ENCODE data around the gene FGFBP2.

Gene FGFBP2

DNA sequence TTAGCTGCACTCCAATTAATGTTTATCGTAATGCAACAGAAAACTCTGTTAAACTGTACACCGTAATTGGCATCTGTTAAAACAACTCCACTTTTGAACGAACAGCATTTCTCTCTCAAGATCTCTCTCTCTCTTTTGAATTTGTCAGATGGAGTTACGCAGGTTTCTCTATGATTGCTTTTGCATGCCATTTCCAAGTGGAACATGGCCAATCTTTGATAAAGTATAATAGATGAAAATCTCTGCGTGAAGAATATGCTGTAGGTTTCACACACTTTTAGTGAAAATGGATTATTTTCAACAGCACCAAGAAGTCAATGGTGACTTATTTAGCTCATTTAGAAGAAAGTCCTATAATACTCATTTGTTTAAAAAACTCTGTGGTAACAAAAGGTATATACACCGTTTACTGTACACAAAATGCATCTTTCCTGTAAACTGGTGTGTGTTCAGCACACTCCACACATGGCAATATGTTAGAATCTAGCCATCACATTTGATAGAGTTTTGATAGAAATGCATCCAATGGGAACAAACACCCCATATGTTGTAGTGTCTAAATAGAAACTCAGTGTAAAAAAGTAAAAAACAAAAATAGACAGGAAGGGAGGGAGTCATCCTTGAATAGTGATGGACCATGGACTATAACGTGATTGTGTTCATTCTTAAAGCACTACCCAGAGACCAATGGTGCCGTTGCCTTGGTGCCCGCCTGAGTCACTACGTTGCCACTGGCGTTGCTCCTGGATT lies 5.8 kb upstream of the FGFBP2 start:
- DNase-seq (ENCODE audit: extremely low read depth in 1 of 2, low read depth in 1 of 2) = no peak

DNA sequence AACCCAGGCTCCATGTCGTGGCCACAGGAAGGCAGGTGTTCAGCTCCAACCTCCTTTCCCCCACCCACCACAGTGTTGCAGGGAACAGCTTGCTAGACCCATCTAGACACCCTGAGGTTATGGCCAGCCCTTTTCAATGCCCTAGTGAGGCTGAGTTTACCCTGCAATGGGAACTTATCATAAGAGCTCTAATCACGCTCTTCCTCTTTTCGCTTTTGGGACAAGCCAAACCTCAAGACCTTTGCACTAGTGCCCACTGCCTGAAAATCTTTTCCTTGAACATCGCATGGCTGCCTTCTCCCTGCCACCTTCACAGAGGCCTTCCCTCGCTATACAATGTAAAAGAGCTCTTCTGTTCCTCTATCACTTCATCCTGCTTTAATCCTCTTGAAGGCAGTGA lies 2.4 kb upstream of the FGFBP2 start:
- no peak for DNase-seq (ENCODE audit: extremely low read depth in 1 of 2, low read depth in 1 of 2)

DNA sequence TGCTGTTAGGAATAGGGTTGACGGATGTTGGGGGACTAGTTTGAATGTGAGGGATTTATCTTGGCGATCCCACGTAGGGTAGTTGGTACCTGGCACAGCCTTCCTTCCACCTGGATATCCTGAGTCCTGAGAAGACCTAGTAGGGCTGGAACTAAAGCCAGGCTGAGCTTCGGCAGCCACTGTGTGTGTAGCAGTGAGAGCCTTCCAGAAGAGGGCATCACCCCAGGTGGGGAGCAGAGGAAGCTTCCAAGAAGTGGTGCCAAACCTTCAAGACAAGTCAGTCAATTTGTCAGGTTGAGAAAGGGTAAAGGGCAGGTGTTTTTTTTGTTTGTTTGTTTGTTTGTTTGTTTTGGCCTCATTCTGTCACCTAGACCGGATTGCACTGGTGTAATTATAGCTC lies 1.2 kb upstream of the FGFBP2 start:
- DNase-seq (ENCODE audit: extremely low read depth in 1 of 2, low read depth in 1 of 2) = no peak

DNA sequence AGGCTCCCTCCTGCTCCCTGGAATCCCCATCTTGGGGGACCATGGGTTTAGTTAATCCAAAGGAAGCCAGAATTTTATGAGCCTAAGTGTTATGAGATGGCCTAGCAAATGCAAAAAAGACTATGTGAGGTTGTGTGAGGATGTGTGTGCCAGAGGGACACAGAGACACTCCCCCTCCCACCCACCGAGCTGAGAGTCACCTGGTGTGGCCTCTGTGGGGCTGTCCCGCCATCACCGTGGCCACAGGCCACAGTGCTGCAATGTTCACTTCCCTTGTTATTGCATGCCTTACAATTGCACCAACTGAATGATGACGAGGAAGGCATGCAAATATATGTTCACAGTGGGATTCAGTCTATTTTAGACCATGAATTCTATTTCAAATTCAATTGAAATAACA lies 601 bp upstream of the FGFBP2 start:
- no peak for DNase-seq (ENCODE audit: extremely low read depth in 1 of 2, low read depth in 1 of 2)

DNA sequence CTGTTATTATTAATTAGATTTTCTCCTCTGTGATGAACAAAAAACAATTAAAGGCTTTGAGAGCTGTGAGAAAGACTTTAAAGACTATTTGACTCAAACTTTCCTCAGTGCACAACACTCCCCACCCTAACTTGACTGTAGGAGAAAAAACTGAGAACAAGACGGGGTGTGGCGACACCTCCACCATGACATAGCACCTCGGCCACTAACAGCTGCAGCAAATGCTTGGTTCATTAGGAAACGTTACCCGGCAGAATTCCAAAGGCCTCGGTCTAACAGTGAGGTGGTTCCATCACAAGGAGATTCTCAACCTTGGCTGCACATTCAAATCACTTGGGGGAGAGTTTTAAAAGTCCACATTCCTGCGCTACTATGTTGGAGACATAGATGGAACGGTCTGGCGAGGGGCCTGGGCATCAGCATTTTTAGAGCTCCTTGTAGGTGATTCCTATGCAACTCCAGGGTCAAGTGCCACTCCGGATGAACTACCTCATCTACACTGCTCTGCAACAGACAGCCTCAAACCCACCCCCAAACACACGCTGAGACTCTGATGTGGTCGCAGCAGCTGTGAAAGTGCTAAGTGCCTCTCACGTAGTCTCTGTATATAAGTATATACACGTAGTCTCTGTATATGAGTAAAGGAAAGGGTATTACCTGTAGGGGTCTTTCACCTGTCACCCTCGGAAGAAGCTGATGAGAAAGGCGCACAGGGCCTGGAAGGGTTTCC lies 1.0 kb downstream of the FGFBP2 start:
- DNase-seq (ENCODE audit: extremely low read depth in 1 of 2, low read depth in 1 of 2) = no peak

DNA sequence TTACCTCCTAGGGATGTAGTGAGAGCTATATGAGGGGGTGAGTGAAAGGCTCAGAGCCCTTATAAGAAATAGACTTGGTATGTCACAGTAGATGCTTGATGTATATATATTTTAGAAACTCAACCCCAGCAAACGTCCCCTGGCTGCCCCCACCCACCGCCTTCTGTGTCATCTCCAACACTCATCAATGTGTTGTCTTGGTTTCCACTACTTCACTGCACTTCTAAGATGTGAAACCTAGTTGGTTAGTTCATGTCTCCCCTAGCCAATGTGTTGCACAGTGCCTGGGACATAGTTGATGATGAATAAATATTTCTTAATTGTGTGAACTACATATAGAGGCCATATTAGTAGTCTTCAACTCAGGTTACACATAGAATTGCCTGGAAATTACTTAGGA lies 4.4 kb downstream of the FGFBP2 start:
- no peak for DNase-seq (ENCODE audit: extremely low read depth in 1 of 2, low read depth in 1 of 2)

DNA sequence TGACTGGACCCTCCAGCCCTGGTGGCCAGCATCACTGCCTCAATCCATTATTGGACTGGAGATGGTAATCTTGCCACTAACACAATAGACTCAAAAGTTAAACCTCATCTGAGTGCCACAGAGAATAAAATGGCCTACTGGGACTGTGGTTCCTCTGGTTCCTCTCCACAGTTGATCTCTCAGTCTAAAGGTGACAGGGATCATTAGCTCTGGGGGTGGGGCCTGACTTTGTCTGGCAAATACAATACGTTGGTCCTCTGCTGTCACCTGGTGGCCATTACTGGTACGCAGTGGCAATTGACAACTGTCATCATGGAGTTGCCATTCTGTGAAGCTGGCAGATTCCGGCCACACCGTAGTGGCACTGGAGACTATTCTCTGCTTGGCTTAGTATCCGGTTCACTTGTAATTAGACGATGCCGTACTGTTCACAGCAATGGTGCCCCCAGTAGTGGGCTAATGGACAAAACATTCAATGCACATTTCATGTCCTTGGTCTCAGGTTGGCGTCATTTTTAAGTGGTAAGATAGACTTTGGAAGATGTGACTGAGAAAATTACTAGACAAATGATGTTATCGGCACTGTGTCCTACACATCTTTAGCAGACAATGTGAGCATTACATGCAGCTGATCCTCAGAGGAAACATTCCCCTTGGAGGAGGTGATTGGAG lies 6.7 kb downstream of the FGFBP2 start:
- DNase-seq (ENCODE audit: extremely low read depth in 1 of 2, low read depth in 1 of 2) = peak; percentile 48 to 54

DNA sequence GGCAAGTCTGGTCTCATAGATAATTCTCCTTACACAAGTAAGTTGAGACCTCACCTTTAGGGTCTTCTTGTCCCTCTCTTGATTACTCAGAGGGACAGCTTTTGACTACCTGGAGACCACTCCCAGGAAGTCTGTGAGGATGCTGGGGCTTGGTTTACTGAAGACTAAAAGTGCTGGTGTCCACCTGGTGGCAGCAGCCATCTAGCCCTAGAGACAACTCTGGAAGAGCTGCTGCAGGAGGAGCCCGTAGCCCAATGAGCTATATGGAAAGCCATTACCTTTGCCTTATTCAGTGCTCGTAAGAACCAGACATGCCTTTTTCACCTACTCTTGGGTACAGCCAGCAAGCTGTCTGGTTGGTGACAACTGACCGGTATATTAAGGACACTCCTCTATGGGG lies 7.3 kb downstream of the FGFBP2 start:
- DNase-seq (ENCODE audit: extremely low read depth in 1 of 2, low read depth in 1 of 2) = no peak

DNA sequence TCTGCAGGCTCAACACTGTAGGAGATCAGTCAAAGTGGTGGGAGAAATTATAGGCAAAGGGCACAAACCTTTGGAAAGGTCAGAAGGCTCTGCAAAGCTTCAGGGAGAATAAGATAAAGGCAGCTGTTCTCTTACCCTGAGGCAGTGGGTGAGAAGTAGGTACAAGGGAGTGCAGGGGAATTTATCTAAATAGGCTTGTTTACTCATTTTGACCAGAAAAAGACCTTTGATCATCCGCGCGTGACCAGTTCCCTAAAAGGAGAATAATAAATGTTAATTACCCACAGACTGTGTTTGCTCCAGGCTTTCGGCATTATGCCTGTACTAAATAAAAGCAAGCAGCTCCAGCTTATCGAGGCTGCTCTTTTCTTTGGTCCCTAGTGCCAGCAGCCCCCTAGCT lies 9.3 kb downstream of the FGFBP2 start:
- DNase-seq (ENCODE audit: extremely low read depth in 1 of 2, low read depth in 1 of 2) = no peak

DNA sequence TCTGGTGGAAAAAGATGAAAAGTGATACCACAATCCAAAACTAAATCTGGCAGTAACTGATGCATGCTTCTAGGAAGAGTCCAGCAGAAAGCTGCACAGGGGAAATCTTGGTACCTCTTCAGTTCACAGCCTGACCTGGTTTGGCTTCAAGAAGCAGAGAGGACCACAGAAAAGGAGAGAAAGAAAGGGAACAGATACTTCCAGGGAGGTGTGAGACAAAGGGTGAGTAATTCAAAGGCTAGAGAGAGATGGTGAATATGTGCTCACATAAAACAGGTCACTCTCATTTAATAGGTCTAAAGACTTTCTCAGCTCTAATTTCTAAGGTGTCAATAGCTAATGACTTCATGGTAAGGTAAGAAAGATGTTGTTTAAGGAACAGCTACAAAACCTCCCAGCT lies 11.2 kb downstream of the FGFBP2 start:
- DNase-seq (ENCODE audit: extremely low read depth in 1 of 2, low read depth in 1 of 2) = no peak

DNA sequence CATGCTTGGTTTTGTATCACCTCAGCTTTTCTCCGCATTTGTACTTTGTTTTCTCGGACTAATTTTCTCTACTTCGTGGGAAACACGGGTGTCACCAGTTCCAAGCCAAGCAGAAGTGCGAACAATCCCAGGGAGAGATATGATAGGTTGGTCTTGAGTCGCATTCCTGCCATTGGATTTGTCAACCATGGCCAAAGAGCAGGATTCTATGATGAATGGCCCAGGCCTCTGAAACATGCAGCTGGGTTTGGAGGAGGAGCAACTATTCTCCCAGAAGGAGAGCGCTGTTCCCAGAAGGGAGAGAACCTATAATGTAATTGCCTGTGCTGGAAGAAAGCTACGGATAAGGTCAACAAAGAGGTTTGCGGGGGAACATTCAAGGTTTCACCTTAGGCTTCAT lies 14.1 kb downstream of the FGFBP2 start:
- DNase-seq (ENCODE audit: extremely low read depth in 1 of 2, low read depth in 1 of 2) = no peak

DNA sequence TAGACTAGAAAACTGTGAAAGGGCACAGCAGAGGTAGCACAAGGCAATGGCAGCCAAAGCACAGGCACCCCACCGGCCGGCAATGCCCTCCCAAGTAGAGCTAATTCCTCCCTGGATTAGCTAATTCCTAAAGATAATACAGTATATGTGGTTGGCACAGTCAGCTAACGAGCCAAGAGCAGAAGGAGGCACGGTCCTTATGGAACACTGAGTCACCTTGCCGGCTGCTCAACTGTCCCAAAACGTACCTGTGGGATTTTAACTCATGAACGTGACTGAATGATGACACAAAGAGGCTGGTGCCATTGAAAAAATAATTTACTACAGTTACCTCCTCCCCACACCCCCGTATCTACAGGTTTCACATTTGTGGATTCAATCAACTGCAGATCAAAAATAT lies 15.3 kb downstream of the FGFBP2 start:
- no peak for DNase-seq (ENCODE audit: extremely low read depth in 1 of 2, low read depth in 1 of 2)

DNA sequence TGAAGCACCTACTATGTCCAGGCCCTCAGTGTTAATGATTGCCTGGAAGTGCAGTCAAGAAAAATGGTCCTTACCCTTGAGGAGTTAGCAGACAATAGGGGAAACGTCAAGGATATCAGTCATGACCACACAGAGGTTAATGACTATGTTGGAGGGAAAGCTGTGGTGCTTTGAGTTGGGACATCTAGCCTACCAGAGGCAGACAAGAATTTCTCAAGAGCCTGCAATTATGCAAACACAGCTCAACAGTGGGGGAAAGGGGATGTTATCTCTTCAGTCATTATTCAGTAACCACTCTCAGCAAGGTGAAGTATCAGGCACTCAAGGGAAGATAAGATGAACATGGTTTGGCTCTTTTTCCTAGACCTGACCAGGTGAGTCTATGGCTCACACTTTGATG lies 17.5 kb downstream of the FGFBP2 start:
- no peak for DNase-seq (ENCODE audit: extremely low read depth in 1 of 2, low read depth in 1 of 2)

DNA sequence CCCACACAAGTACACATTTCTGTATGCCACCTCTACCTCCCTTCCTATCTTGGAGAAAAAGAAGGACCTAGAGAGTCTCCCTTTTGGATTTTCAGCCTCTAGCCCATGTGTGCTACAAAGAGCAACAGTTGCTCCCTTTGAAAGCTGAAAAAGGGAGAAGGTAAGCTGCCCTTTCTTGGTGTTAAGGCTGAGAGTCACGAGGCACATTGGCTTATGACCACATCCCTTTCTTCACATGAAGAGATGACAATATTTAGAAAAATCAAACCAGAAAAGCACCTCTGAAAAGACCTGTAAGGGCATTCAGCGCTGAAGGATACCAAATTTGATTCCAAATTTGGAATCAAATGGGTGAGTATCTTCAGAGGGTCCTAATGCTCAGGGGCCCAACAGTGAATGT lies 18.1 kb downstream of the FGFBP2 start:
- DNase-seq (ENCODE audit: extremely low read depth in 1 of 2, low read depth in 1 of 2) = no peak

DNA sequence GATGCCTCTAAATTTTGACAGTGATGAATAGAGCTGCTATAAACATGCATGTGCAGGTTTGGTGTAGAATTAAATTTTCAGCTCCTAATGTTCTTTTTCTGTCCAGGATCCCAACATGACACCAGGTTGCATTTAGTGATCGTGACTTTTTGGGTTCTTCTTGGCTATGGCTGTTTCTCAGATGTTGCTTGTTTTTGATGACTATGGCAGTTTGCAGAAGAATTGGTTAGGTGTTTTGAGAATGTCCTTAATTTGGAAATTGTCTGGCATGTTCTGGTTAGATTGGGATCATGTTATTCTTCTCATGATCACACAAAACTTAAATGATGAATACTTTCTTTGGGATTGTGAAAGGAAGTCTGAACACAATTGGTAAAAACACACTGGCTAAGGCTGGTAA lies 20.7 kb downstream of the FGFBP2 start:
- no peak for DNase-seq (ENCODE audit: extremely low read depth in 1 of 2, low read depth in 1 of 2)

DNA sequence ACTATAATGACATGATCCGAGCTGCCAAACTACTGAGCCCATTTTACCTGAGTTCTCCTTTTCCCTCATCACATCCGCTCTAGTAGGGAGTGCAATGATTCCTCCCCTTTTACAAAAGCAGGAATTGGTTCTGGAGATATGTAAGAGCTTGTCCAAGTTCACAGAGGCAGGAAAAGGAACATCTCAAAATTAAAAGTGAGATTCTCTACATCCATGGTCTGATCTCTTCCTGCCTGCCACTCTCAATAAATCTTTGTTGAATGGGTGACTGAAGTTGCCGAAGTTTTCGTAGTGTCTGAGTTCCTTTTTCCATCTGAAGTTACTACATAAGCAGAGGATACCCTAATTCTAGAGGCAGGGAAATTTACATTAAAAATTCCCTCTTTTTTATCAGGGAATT lies 24.3 kb downstream of the FGFBP2 start, which contains the start of gene FGFBP1:
Gene FGFBP1 (minus strand): TSS at position 101 of the 400 bp plus-strand sequence. CDS start 2,108 bp downstream, outside the sequence.
- DNase-seq (ENCODE audit: extremely low read depth in 1 of 2, low read depth in 1 of 2) = no peak

DNA sequence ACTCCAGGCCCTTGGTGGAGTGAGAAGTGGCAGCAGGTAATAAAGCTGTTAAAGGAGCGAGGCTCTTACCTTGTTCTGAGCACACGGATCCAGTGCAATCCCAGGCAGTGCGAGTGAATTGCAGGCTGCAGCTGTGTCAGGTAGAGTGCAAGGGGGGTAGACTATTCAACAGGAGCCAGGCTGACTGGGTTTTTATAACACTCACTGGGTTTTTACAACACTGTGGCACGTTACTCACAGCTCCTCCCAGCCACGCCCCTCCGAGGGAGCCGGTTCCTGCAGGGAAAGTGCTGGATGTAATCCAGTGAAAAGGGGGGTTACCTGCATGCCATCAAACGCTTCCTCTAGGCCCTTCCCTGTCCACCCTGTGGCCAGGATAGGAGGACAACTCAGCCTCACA lies 24.8 kb downstream of the FGFBP2 start:
- no peak for DNase-seq (ENCODE audit: extremely low read depth in 1 of 2, low read depth in 1 of 2)

DNA sequence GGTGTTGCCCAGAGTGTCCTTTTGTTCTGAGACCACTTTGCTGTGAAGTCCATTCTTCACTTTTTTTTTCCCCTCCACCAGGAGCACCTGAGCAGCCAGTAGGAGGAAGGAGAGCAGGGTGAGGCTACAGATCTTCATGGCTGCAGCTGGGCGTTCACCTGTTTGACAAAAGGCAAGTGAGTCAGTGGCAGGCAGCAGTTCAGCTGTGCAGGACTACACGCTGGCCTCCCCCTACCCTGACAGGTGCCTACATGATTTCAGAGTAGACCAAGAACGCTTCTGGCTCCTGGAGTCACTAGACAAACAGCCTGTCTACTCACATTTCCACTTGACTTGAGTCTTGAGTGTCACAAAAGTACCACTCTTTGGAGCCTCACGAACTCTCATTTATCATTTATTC lies 26.5 kb downstream of the FGFBP2 start:
- no peak for DNase-seq (ENCODE audit: extremely low read depth in 1 of 2, low read depth in 1 of 2)

DNA sequence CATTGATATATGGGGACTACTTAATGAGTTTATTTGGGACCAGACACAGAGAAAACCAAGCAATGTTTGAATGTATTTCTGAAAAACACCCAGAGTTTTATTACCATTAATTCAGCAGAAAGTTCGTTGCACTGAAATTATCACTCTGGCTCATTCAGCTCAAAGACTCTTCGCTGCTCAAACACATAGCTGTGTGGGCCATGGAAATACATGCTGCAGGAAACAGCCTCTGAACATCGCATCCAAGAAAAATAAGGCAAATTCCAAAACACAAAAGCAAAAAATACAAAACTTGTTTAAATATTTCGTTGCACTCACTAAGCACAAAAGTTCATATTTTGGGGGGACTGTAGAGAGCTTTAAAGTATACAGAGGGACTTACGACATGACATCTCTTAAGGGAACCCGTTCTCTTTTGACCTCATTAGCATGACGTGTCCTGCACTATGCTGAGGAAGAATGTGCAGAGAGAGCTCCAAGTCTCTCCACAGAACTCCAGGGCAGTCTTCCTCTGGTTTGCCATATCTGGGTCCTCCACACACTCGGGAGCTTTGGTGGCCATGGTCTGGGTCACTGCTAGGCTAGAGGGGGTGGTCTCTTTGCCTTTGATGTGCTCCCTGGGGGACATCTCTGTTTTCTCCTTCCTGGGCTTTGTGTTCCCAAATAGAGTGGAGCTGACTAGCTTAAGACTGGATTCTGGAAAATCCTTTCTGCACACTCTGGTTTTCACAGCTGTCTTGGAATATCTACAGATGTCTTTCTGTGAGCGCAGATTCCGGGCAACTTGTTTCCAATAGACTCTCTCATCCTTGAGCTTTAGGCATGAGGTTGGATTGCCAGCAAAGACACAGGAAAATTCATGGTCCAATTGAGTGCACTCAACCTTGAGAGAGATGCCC lies 27.2 kb downstream of the FGFBP2 start:
- no peak for DNase-seq (ENCODE audit: extremely low read depth in 1 of 2, low read depth in 1 of 2)

DNA sequence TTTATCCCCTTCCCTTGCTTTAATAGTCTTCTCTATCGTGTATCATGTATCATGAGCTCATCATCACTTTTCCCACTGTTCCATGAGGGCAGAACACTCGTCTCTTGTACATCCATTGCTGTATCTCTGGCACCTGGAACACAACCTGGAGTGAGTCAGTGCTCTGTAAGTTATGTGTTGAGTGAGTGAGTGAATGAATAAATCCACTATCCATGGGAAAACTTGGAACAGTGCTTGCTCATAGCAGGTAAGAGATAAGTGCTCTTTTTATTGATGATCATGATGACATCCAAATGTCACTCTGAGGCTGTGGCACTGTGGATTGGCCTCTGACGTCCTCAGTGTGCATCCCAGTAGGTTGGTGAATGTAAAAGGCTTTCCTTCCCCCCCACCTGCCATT lies 28.7 kb downstream of the FGFBP2 start:
- no peak for DNase-seq (ENCODE audit: extremely low read depth in 1 of 2, low read depth in 1 of 2)
